HG03025 (cell line): ENCODE measurements around the gene POLRMT.
"Not testable (repeated sequence)": the region's sequence is repeated elsewhere in the genome, so short reads cannot be mapped to it uniquely, and the experiment has no call there.

ENCODE experiments used
- ATAC-seq: cut with Tn5 transposase; IDR thresholded peaks from one replicate; pipeline ENCODE4 v1.9.1; 2021; ENCODE audit warnings: mild to moderate bottlenecking, moderate library complexity; ENCODE audit not compliant: unreplicated experiment, low FRiP score

POLRMT gene

GRCh38 chr19:632579-633067 lies 714 bp downstream of the POLRMT start:
- ATAC-seq = peak; percentile 28

GRCh38 chr19:629961-630714 lies 3.2 kb downstream of the POLRMT start:
- no peak for ATAC-seq

DNA sequence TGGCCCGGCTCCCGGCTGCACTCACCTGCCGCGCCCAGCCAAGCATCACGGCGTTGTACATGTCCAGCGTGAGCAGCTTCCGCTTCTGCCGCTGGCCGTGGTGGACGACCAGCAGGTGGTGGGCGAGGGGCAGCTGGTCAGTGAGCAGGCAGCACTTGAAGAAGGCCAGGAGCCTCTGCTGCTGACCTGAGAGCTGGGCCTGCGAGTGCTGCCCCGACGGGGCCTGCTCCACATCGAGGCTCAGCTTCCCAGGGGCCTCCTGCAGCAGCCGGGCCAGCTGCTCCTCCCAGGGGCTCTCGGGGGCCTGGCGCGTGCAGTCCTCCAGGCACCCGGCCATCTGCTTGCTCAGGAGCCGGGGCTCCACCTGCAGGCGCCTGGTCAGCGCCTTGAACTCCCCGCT lies 3.8 kb downstream of the POLRMT start:
- ATAC-seq = not testable (repeated sequence)

GRCh38 chr19:628168-628567 lies 5.2 kb downstream of the POLRMT start:
- ATAC-seq = no peak

GRCh38 chr19:626566-626965 lies 6.8 kb downstream of the POLRMT start:
- not testable (repeated sequence) for ATAC-seq

- no peak for ATAC-seq
These were observed 8.1 kb downstream of the POLRMT start for GRCh38 chr19:625257-625656.

DNA sequence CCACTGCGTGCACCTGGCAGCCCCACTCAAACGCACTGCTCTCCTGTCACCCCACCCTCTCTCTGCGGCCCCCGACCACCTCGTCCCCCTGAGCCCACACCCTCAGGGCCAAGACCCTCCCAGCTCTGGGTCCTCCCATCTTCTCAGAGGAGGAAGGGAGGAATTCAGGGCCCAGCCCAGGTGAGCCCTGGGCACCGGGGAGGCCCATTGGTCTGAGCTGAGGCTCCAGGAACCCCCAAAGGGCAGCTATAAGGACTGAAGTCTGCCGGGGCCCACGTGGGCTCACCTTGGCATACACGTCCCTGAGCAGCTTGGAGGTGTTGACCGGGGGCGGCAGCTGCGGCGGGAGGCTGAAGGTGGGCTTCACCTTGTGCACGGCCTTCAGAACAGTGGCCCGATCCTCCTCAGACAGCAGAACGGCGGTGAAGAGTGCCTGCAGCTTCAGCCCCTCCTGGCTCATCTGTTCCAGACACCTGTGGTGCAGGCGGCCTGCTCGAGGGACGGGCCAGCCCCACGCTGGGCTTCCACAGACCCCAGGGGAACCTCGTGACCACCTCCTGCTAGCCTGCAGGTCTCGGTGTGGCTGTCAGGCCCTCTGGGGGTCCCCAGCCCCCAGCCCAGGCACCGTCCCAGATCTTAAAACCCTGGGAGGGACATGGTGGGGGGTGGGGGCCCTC lies 8.8 kb downstream of the POLRMT start:
- no peak for ATAC-seq

DNA sequence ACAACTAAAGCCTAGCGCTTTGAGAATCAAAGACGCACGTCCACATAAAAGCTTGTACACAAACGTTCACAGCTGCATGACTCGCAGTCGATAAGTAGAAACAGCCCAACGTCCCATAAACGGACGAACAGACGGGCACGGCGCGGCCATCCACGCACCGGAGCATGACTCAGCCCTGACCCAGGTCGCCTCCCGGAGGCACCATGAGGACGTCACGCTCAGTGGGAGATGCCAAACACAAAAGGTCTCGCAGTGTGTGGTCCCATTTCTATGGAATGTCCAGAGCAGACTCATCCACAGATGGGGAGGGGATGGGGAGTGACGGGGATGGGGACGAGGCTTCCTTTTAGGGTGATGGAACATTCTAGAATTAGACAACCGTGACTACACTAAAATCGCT lies 9.4 kb downstream of the POLRMT start:
- ATAC-seq = no peak

DNA sequence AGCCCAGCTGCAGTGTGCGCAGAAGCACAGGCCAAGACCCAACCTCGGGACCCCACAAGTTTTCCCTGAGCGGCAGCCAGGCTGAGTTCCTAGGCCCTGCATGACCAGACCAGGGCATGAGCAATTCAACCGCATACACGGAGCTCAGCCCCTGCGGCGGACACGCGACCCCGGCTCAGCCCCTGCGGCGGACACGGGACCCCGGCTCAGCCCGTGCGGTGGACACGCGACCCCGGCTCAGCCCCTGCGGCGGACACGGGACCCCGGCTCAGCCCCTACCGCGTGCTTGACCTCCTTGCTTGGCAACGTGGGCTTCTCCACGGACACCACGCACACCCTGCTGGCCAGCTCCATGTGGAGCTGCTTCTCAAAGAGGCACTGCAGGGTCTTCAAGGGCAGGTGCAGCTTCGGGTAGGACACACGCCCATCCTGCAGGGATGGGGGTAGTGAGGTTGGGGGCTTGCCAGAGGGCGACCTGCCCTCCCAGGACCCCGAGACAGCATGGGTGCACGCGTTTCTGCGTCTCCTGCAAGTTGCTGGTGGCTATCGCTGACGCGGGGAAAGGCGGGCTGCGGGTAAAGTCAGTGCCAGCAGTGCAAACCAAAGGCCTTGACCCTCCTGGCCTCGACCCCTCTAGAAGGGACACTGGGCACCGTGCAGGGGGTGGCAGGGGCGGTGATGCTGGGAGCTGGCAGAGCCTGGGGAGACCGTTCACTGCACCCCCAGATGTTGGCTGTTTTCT lies 10.0 kb downstream of the POLRMT start:
- no peak for ATAC-seq

DNA sequence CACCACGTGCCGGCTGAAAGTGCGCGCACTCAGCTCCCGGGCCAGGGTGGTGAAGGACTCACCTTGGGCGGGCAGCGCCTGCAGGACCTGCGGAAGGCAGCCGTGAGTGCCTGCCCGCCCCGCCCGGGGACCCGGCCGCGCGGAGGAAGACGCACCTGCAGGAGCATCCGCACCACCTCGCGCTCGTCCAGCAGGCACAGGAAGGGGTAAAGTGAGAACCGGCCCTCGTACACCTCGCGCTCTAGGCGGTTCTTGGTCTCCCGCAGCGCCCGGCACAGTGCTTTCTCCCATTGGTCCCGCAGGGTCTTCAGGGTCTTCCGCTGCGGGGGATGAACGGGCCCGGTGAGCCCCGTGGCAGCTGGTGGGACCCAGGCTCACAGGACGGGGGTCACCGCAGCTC lies 10.7 kb downstream of the POLRMT start:
- ATAC-seq = no peak

GRCh38 chr19:621819-622218 lies 11.5 kb downstream of the POLRMT start:
- no peak for ATAC-seq

- ATAC-seq = not testable (repeated sequence)
These were observed 12.1 kb downstream of the POLRMT start for GRCh38 chr19:621191-621590.

DNA sequence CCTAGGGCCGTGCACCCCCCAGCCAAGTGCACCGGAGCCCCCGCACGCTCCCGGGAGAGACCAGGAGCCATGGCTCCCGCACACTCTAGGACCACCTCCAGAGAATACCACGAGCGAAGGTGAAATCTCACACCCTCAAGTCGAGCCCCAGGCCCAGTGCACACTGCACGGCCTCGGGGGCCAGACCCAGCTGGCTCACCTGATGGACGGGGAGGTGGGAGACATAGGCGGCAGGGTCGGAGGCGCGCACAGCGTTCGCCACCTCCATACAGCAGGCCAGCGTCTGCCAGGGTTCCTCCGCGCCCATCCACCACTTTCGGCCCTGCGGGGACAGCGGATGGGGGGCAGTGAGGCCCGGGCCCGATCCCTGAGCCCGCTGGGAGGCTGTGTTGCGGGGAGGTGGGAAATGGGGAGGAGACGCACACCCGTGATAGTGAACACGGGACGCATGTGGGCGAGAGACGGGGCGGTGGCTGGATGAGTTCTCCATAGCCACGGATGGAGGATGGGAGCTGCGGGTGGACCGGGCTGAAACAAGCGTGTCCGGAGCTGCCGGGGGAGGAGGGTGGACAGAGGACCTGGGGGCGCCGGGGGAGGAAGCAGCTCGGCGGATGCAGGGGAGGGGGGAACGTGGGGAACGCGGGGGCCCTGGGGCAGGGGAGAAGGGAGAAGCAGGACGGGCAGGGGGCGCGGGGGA lies 13.0 kb downstream of the POLRMT start:
- ATAC-seq = no peak

- no peak for ATAC-seq
These were observed 13.9 kb downstream of the POLRMT start for GRCh38 chr19:619286-620002.

GRCh38 chr19:618674-619285 lies 14.6 kb downstream of the POLRMT start:
- ATAC-seq = no peak

- no peak for ATAC-seq
These were observed 15.1 kb downstream of the POLRMT start for GRCh38 chr19:618247-618619.

DNA sequence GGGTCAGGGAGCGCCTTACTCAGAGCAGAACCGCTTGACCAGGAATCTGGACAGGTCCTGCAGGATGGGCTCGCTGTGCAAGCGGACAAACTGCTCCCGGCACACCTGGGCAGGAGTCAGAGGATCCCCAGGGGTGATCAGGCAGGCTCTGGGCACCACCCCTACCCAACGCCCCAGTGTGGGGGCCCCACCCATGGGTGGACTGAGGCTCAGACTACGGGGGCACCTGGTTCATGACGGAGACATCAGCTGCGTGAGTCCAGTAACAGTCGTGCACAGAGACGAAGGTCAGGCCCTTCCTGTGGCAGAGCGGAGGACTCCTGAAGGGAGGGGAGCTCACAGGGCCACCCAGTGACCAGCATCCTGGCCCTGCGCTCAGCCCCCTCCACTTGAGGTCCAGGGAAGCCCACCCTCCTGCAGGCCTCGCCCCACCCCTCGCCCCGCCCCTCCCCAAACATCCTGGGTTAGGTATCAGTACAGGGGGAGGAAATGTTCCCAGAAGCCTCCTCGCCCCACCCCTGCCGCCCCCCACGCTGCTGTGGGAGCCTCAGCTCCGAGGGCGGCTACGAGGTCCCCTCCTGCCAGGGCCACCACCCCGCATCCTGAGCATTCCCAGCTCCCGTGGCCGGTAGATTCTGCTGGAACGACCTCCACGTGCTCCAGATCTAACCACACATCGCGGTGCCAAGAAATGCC lies 15.6 kb downstream of the POLRMT start:
- ATAC-seq = no peak

DNA sequence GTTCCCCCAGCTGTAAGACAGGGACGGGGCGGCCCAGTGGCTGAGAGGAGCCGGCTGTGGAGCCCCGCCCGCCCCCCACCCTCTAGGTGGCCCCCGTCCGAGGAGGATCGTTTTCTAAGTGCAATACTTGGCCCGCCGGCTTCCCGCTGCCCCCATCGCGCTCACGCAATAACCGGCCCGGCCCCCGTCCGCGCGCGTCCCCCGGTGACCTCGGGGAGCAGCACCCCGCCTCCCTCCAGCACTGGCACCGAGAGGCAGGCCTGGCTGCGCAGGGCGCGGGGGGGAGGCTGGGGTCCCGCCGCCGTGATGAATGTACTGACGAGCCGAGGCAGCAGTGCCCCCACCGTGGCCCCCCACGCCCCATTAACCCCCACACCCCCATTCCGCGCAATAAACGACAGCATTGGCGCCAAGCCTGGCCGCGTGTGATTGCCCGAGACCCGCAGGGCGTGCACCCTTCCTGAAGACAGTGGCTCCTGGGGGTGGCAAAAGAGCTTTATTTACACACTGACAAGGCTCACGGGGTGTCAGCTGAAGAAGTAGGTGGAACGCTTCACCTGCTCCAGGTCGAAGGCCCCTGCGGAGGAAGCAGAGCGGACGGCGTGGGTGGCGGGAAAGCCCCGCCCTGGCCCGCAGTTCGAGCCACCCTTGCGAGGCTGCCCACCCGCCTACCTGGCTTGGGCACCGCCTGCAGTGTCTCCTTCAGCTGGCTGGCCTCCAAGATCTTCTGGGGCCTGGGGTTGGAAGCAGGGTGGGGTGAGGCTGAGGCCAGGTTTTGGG lies 16.4 kb downstream of the POLRMT start:
- ATAC-seq = no peak
